HG02678 (cell line): ENCODE results near the gene PITX3.
"Not testable (repeated sequence)": the region's sequence is repeated elsewhere in the genome, so short reads cannot be mapped to it uniquely, and the experiment has no call there.

ENCODE experiments used
- ATAC-seq: cut with Tn5 transposase; IDR thresholded peaks from one replicate; pipeline ENCODE4 v1.9.1; 2021; ENCODE audit warnings: mild to moderate bottlenecking, moderate library complexity; ENCODE audit not compliant: unreplicated experiment

The PITX3 gene

DNA sequence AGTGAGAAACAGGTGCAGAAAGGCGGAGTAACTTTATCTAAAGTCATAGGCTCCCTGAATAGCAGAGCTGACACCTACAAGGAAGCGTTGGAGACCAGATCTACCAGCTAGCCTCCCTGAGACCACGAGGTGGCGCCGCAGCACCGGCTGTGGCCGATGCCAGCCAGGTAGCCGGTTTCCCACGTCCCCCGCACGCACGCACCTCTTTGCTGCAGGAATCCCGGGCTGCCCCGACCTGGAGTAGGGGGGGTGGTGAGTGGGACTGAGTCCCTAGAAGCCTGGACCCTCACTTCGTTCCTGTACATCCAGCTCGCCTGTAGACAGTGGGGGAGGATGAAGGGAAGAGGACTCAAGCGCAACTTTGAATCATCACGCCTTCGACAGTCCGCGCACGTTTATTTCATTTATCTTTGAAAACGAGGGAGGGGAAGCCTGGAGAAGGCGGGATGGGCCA, 11.5 kb downstream of the PITX3 start:
- no peak for ATAC-seq

DNA sequence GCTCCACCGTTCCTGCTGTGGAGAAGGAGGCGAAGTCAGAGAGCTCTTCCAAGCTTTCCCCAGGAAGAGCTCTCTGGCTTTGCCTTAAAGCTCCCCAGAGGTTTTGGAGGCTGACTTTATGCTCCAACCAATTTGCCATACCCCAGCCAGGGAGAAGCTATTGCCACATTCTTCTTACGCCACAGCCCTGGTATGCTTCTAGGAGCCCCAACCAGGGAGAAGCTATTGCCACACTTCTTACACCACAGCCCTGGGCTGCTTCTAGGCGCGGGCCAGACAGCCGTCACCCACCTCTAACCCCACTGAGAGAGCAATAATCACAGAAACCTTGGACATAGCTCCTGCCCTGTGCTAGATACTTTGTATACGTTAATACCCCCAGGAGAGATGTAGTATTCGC, 14.3 kb downstream of the PITX3 start:
- ATAC-seq = no peak

GRCh38 chr10:102226542-102226870, 14.8 kb downstream of the PITX3 start:
- ATAC-seq = no peak

- ATAC-seq = peak; percentile 96
Observed at GRCh38 chr10:102225646-102226541, 15.4 kb downstream of the PITX3 start, which contains the start of gene ELOVL3. TSS of gene ELOVL3 (plus strand) at chr10:102226299. CDS start at chr10:102226549, 250 bp downstream.

DNA sequence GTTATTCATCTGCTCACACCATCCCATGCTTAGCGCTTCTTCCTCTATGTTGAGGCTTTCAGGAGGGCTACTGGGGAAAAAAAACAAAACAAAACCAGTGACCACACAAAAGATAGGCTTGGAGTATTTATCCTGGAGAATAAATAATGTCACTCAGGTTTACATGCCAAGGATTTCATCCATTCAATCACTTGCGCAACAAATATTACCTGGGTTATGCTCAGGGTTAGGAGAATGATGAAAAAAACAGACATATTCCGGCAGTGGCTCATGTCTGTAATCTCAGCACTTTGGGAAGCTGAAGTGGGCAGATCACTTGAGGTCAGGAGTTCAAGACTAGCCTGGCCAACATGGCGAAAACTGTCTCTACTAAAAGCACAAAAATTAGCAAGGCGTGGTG, 18.5 kb downstream of the PITX3 start:
- no peak for ATAC-seq

GRCh38 chr10:102220612-102221011, 20.7 kb downstream of the PITX3 start:
- no peak for ATAC-seq

- no peak for ATAC-seq
Observed at GRCh38 chr10:102219370-102219769, 21.9 kb downstream of the PITX3 start.

GRCh38 chr10:102213599-102213998, 27.7 kb downstream of the PITX3 start:
- not testable (repeated sequence) for ATAC-seq

DNA sequence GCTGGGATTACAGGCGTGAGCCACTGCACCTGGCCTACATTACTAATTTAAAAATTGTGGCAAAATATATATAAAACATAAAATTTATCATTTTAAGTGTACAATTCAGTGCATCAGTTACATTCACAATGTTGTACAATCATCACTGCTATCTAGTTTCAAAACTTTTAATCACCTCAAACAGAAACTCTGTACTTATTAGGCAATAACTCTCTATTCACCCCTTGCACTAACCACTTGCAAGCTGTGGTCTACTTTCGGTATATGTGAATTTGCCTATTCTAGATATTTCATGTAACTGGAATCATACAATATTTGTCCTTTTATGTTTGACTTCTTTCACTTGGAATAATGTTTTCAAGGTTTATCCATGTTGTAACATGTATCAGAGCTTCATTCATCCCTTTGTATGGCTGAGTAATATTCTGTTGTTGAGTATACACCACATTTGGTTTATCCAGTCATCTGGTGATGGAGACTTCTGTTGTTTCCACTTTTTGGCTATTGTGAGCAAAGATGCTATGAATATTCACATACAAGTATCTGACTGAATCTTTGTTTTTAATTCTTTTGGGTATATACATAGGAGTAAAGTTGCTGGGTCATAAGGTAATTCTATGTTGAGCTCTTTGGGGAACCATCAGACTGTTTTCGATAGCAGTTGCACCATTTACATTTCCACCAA, 29.6 kb downstream of the PITX3 start:
- no peak for ATAC-seq

DNA sequence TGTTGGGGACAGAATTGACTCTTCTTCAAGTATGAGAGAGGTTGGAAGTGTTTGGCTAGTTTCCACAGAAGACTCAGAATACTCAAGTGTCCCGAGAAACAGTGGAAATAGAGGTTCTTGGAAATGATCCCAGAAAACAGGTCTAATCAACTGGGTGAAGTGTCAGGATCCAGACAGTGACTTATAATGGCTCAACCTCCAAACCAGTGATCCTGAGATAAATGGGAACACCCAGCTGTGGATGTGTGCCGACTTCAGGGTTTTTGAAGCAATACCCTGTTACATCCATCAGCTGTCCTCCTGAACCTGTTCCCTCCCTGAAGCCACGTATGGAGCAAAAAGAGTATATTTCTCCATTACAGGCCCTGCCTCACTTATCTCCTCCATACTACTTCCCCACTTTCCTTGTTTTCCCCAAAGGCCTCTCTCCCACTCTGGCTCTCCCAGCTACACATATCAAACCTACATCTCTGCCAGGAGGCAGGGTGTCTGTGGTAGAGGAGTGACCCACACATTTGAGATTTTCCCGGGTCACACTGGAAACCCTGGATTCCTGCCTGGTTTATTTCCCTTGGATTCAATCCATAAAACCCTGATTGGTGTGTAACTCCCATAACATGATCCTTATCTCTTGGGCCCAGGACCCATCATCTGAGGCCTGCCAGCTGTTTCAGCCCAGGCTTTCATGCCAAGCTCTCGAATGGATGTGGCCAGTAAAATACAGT, 32.8 kb downstream of the PITX3 start:
- ATAC-seq = no peak

DNA sequence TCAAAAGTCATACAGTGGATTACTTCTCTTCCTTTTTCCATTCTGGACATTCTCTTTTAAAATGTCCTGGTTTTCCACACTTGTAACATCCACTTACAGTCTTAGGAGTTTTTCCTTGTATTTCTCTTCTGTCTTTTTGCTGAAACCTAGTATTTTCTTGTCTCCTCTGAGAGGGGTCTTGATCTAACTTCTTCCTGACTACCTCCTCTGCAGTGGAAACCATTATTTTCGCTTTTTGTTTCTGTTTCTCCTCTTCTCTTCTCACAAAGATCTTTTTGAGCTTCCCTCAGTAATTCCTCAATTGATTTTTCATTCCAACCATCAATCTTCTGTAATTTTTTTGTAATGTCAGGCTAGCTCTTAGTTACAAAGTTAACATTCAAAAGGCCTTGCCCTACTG, 38.9 kb downstream of the PITX3 start:
- ATAC-seq = no peak

GRCh38 chr10:102200751-102201640, 40.3 kb downstream of the PITX3 start:
- ATAC-seq = no peak

DNA sequence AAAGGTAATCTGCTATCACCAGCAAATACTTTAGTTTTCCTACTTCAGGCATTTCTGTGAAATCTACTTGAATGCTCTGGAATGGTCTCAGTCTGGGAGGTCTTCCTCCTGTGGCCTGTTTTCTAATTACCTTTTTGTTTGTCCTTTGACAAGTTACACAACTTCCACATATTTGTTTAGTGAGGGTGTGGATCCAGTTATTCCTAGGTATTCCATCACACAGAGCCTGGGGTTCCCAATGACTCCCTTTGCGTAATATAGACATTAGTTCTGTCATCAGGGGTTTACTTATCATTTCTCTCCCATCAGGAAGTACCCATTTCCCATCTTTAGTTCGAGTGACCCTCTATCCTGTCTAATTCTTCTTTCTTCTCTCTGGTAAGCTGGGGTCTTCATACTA, 43.3 kb downstream of the PITX3 start:
- no peak for ATAC-seq

DNA sequence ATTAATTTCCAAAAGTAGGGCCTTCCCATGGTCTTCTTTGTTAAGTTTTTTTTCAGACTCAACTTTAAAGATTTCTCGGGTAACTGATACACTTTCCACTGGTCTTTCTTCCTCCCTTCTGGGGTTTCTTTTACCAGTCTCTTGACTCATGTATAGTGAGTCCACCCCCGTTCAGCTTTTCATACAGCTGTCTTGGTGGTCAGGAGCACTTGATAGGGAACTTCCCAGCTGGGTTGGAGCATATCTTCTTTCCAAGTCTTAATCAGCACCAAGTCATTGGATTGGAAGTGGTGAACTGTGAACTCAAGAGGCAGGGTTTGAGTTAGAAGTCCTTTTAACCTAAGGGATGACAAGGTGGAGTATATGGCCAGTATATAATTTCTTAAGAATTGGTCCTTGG, 44.4 kb downstream of the PITX3 start:
- ATAC-seq = no peak

DNA sequence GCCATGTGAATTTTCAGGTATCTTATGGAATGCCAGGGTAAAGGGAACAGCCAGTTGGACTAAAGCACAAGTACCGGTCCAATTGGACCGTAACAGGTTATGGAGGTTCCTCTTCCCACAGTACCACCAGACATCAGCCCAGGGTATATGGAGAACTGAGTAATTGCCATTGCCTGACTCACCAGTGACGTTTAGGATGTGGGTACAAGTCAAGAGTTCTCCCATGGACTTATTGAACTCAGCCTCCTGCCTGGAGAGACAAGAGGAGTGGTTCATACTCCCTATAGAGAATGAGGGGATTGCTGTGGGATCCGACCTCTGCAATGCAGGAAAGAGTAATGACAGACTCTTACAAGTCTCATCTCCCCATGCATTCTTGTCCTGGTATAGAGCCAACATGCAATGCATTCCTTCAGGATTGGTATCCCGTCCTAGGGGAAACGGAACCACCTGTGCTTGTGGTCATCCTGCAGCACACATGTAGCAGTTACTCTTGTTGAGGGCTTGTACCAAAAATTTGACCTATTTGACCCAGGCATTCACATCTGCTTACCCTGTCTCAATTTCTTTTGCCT, 45.9 kb downstream of the PITX3 start:
- no peak for ATAC-seq

DNA sequence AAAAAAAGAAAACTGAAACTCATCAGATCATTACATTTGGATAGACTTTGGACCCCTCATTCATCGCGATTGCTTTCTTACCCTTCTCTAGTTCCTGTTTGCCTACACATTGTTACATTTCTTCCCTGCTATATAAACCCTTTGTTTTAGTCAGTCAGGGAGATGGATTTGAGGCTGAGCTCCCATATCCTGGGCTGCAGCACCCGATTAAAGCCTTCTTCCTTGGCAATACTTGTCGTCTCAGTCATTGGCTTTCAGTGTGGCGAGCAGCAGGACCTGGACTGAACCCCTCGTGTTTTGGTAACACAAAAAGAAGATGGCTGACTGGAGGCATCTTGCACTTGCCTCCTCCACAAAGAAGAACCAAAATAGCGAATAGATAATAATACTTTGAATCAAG, 49.4 kb downstream of the PITX3 start:
- no peak for ATAC-seq

GRCh38 chr10:102188941-102189898, 52.1 kb downstream of the PITX3 start:
- ATAC-seq = not testable (repeated sequence)

GRCh38 chr10:102188298-102188940, 52.9 kb downstream of the PITX3 start:
- ATAC-seq = no peak
